Endothelial cell of hepatic sinusoid (primary cell): ENCODE measurements around the gene IGF2BP2.
"Not testable (repeated sequence)": the region's sequence is repeated elsewhere in the genome, so short reads cannot be mapped to it uniquely, and the experiment has no call there.

Source experiments
- in situ Hi-C: cut with HindIII; loops from 2 replicates; pipeline ENCODE4 v1.10.0; 2017; ENCODE audit warnings: low sequenced_read_pairs

IGF2BP2 gene

GRCh38 chr3:185825006-185825638 lies at the start of gene IGF2BP2:
Gene IGF2BP2 (minus strand): TSS chr3:185825042. CDS start chr3:185824960, 82 bp downstream.
- in situ Hi-C loops: loop anchor here (5.0 kb wide), 1 partner anchor 67 kb away; no protein-coding TSS in a partner anchor

GRCh38 chr3:185874119-185874518 lies 49.3 kb upstream of the IGF2BP2 start:
- in situ Hi-C loops: no loop called here

DNA sequence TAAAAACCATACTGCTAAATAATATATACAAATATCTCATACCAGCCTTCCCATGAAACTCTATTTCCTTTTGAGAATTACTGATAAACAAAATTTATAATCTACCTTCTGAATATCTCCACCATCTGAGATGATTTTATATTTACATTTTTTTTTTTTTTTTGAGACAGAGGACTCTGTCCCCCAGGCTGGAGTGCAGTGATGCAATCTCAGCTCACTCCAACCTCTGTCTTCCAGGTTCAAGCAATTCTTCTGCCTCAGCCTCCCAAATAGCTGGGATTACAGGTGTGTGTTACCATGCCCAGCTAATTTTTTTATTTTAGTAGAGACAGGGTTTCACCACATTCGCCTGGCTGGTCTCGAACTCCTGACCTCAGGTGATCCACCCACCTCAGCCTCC lies 42.8 kb upstream of the IGF2BP2 start:
- in situ Hi-C loops: no loop called here

- in situ Hi-C loops: no loop called here
Observed at GRCh38 chr3:185866995-185867394, 42.2 kb upstream of the IGF2BP2 start.

- in situ Hi-C loops: no loop called here
Observed at GRCh38 chr3:185866555-185866954, 41.7 kb upstream of the IGF2BP2 start.

GRCh38 chr3:185865247-185865646 lies 40.4 kb upstream of the IGF2BP2 start:
- in situ Hi-C loops: no loop called here

DNA sequence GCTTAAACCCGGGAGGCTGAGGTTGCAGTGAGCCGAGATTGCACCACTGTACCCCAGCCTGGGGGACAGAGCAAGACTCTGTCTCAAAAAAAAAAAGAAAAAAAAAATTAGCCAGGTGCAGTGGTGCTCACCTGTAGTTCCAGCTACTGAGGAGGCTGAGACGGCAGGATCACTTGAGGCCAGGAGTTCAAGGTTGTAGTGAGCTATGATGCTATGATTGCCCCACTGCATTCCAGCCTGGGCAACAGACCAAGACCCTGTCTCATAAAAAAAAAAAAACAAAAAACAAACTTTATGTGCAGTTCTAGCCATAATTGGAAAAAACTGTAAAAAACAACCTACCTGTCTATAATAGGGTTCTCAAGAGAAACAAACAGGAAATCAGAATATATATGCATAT lies 39.9 kb upstream of the IGF2BP2 start:
- in situ Hi-C loops: no loop called here

GRCh38 chr3:185862920-185863319 lies 38.1 kb upstream of the IGF2BP2 start:
- in situ Hi-C loops: no loop called here

DNA sequence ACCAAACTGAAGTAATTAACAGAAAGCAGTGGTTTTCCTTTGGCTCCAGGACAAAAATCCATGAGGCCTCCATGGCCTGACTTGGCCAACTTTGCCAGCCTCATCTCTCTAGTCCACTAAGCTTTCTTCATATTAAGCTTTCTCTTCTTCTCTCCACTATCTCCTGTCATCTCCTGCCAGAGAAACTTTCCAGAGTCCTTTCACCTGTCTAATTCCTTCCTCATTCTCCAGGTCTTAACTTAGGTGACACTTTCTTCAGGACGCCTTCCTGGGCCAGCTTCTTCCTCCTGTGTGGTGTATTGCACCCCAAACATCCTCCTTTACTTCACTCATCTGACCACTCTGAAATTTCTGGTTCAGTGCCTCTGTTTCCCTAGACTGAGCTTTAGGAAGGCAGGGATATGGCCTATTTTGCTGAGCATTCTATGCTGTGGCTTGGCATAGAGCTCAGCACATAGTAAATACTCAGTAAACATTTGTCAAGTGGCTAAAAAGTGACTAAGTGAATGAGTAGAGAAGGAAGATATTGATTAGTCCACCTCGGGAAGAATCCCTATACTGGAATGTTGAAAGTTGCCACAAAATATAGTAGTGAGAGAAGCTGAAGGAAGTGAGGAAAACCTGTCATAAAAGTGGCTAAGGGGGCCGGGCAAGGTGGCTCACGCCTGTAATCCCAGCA lies 34.6 kb upstream of the IGF2BP2 start:
- in situ Hi-C loops: loop anchor here (5.0 kb wide), 1 partner anchor 37 kb away; no protein-coding TSS in a partner anchor

DNA sequence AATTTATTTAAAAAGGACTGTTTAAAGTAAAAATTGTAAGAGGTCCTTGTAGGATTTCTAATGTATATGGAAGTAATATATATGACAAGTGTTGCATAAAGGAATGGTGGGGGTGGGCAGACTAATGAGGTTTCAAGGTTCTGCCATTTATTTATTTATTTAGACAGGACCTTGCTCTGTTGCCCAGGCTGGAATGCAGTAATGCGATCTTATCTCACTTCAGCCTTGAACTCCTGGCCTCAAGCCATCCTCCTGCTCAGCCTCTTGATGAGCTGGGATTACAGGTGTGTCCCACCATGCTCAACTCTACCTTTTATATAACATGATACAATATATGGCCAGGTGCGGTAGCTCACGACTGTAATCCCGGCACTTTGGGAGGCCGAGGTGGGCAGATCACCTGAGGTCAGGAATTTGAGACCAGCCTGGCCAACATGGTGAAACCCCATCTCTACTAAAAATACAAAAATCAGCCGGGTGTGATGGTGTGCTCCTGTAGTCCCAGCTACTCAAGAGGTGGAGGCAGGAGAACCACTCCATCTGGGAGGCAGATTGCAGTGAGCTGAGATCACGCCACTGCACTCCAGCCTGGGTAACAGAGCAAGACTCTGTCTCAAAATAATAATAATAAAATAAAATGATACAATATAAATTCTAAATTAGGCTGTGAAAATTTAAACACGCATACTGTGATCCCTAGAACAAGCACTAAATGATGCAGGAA lies 33.8 kb upstream of the IGF2BP2 start:
- in situ Hi-C loops: loop anchor here (5.0 kb wide), 1 partner anchor 36 kb away; no protein-coding TSS in a partner anchor

- in situ Hi-C loops: loop anchor here (5.0 kb wide), 1 partner anchor 35 kb away; no protein-coding TSS in a partner anchor
Observed at GRCh38 chr3:185857208-185857607, 32.4 kb upstream of the IGF2BP2 start.

DNA sequence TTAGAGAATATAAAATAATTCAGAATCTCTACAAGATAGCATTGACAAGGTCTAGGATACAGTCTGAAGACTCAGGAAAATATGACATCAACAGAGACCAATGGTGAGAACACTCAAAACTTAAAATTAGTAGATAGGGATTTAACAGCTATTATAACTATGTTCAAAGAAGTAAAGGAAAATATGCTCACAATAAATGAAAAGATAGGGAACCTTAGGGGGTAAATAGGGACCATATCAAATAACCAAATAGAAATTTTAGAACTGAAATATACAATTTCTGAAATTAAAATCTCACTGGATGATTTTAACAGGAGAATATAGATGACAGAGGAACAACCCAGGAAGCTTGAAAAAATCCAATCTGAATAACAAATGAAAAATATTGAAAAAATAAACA lies 31.8 kb upstream of the IGF2BP2 start:
- in situ Hi-C loops: loop anchor here (5.0 kb wide), 1 partner anchor 34 kb away; no protein-coding TSS in a partner anchor

DNA sequence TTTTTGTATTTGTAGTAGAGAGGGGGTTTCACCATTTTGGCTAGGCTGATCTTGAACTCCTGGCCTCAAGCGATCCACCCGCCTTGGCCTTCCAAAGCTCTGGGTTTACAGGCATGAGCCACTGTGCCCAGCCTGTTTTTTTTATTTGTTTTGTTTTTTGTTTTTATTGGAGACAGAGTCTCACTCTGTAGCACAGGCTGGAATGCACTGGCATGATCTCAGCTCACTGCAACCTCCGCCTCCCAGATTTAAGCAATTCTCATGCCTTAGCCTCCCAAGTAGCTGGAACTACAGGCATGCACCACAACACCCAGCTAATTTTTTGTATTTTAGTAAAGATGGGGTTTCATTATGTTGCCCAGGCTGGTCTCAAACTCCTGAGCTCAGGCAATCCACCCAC lies 28.9 kb upstream of the IGF2BP2 start:
- in situ Hi-C loops: not testable (repeated sequence)

GRCh38 chr3:185852635-185853034 lies 27.8 kb upstream of the IGF2BP2 start:
- in situ Hi-C loops: no loop called here

- in situ Hi-C loops: no loop called here
Observed at GRCh38 chr3:185851959-185852358, 27.1 kb upstream of the IGF2BP2 start.

DNA sequence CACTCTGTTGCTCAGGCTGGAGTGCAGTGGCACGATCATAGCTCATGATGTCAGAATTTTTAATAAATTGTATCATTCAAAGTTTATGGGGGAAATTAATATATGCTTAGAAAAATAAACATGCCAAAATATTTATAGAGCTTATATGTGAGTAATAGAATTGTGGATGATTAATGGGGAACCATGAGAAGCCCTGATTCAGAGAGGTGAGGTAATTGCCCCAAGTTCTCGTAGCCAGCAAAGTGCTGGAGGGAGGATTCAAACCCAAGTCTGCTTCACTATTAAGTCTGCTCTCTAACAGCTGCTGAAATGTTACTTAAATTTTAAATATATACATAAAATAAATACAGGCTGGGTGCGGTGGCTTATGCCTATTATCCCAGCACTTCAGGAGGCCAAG lies 26.2 kb upstream of the IGF2BP2 start:
- in situ Hi-C loops: no loop called here

GRCh38 chr3:185847506-185847905 lies 22.7 kb upstream of the IGF2BP2 start:
- in situ Hi-C loops: no loop called here

DNA sequence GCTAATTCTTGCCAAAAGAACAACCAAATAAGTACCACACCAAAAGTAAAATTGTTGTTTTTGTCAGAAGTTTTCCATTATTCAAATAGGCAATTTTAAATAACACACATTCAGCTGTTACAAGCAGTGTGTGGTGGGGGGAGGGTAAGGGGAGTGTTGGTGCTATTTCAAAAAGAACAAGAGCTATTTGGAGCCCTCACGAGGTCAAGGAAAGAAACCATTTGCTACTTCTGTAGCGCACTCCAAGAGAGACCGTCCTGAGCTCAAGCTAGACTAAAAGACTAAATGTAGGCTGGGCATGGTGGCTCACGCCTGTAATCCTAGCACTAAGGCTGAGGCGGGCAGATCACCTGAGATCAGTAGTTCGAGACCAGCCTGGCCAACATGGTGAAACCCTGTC lies 21.2 kb upstream of the IGF2BP2 start:
- in situ Hi-C loops: no loop called here

GRCh38 chr3:185844051-185844450 lies 19.2 kb upstream of the IGF2BP2 start:
- in situ Hi-C loops: no loop called here

DNA sequence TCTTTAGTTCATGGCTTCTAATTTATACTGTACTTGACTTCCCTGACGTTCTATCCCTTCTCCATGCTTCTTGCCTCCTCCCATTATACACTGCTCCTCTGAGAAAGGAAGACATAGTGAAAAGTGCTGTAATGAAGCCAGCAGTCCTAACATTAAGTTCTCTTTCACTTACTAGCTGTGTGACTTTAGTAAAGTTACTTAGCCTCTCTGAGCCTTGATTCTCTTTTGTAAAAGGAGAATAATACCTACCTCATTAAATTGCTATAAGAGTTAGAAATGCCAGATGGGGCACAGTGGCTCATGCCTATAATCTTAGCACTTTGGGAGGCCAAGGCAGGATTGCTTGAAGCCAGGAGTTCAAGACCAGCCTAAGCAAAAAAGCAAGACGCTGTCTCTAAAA lies 18.8 kb upstream of the IGF2BP2 start:
- in situ Hi-C loops: no loop called here

DNA sequence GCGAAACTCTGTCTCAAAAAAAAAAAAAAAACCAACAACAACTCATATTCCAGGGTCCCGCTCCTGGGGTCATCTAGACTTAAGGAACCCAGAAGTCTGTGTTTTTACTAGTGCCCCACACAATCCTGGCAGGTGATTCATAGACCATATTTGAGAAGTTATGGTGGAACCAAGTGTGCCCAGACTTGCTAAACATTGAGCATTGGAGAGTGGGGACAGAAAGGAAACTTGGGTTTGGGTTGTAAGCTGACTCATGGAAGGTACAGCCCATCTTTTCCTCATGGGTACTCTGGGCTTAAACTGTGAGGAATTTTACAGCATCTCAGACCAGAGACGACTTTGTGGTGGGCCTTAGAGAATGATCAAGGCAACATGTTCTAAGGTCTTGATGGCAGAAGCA lies 18.3 kb upstream of the IGF2BP2 start:
- in situ Hi-C loops: no loop called here

DNA sequence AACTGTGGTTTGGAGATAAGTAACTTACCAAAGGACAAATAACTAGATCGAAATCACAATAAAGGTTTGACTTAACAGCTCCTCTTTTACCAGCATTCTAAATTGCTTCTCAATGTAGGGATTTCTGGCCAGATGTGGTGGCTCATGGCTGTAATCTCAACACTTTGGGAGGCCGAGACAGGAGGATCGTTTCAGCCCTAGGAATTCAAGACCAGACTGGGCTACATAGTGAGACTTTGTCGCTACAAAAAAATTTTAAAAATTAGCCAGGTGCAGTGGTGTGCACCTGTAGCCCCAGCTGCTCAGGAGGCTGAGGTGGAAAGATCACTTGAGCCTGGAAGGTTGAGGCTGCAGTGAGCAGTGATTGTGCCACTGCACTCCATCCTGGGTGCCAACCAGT lies 17.4 kb upstream of the IGF2BP2 start:
- in situ Hi-C loops: no loop called here
